ENCODE data around the gene PDGFRB. TPM values are rescaled to one million over a fixed set of nuclear protein-coding genes. Genes with fewer than 3 reads are reported as not detected.

PDGFRB gene
- total RNA-seq, 1 experiment from 2014 or later: 0.34 TPM

GRCh38 chr5:150156027-150156368 lies 353 bp upstream of the PDGFRB start:
- no TSS peak for BruUV-seq (replicated peaks)
- H2AFZ ChIP-seq (ENCODE audit: low read depth, low read length, poor library complexity, severe bottlenecking): no peak overlapping the region
- H3K4me3 ChIP-seq (replicated peaks in 1 of 2; ENCODE audit: low read depth in 1 of 2, low read length in 2 of 2): no peak overlapping the region
- no peak for DNase-seq (ENCODE audit: low read depth, low spot score)
- RAD21 ChIA-PET (ENCODE audit: low non-redundant PET in 1 of 2, low total read pairs in 2 of 2, uncharacterized antibody in 2 of 2, unreplicated experiment in 2 of 2): no interaction called here
- CTCF ChIA-PET: no interaction called here
- intact Hi-C loops (cut with micrococcal nuclease): no loop called here
- no peaks in the 10 kb centered on the region for H3K36me3 ChIP-seq (ENCODE audit: control insufficient read depth in 1 of 2, insufficient read depth in 2 of 2, low read length in 2 of 2)
- no peaks in the 10 kb centered on the region for H3K79me2 ChIP-seq (ENCODE audit: insufficient read depth, low read length)
- no peak overlapping the region for H3K27ac ChIP-seq (ENCODE audit: low read depth, low read length)
- POLR2A ChIA-PET: no interaction called here
- H3K4me1 ChIP-seq (ENCODE audit: control insufficient read depth in 1 of 2, insufficient read depth in 2 of 2, low read length in 2 of 2): peaks cover 0 to 2% of the 10 kb centered on the region in 2 experiments; a peak in 1 of 4 replicates
- no peak for ATAC-seq
- TF ChIP-seq CBX3 (IDR thresholded peaks at IDR 0.05; ENCODE audit: low read depth) (no peak), SP1 (IDR thresholded peaks at IDR 0.05; ENCODE audit: low read depth) (no peak), CEBPB (IDR thresholded peaks at IDR 0.05; ENCODE audit: low read depth) (no peak), FOSL1 (IDR thresholded peaks at IDR 0.05; ENCODE audit: low read depth) (no peak), ZBTB33 (IDR thresholded peaks at IDR 0.05; ENCODE audit: extremely low read depth, insufficient replicate concordance, low read length) (no peak), RAD21 (IDR thresholded peaks at IDR 0.05; ENCODE audit: low read depth) (no peak), YY1 (IDR thresholded peaks at IDR 0.05; ENCODE audit: extremely low read depth, insufficient replicate concordance, low read depth, low read length) (no peak), JUND (IDR thresholded peaks at IDR 0.05) (no peak), SIN3A (IDR thresholded peaks at IDR 0.05; ENCODE audit: low read depth) (no peak), ATF3 (IDR thresholded peaks at IDR 0.05) (no peak), EGR1 (IDR thresholded peaks at IDR 0.05; ENCODE audit: low read depth) (no peak), EZH2phosphoT487 (IDR thresholded peaks at IDR 0.05; ENCODE audit: borderline replicate concordance) (no peak), REST (IDR thresholded peaks at IDR 0.05; ENCODE audit: low read depth) (no peak), POLR2A (IDR thresholded peaks at IDR 0.05; ENCODE audit: borderline replicate concordance, extremely low read depth, insufficient read depth, insufficient read length) (no peak), POLR2AphosphoS5 (IDR thresholded peaks at IDR 0.05; ENCODE audit: low read depth, low read length) (no peak), EZH2 (IDR thresholded peaks at IDR 0.05) (no peak), TCF7L2 (IDR thresholded peaks at IDR 0.05; ENCODE audit: borderline replicate concordance, extremely low read depth, insufficient read depth, insufficient read length) (no peak)
- no peak overlapping the region for H3K9ac ChIP-seq (ENCODE audit: low read length)
- no peaks in the 10 kb centered on the region for H4K20me1 ChIP-seq (ENCODE audit: insufficient read depth)
- no peak overlapping the region for H3K4me2 ChIP-seq (ENCODE audit: low read length)
- H3K9me2 ChIP-seq (ENCODE audit: insufficient read depth): no peaks in the 10 kb centered on the region
- no peaks in the 10 kb centered on the region for H3K9me3 ChIP-seq (ENCODE audit: control insufficient read depth in 1 of 2, insufficient read depth in 1 of 2, low read depth in 1 of 2, low read length in 2 of 2)
- no peaks in the 10 kb centered on the region for H3K27me3 ChIP-seq (ENCODE audit: insufficient read depth, low read length)

Measured in HCT116 (cell line).